Heart right ventricle (tissue), 16 donors: Measurements from ENCODE around the gene HDAC9. TPM values are rescaled to one million over a fixed set of nuclear protein-coding genes. Genes with fewer than 3 reads are reported as not detected.

ENCODE experiments used
- ATAC-seq, 8 donors: fragments of 200-7000 bp; cut with Tn5 transposase; one replicate each; pipeline ENCODE4 v1.9.1; 2020; ENCODE audit warnings: mild to moderate bottlenecking in 8 of 8, moderate library complexity in 8 of 8, moderate number of reproducible peaks in 1 of 8
- DNase-seq, 2 donors: peaks; one replicate each; pipeline ENCODE4 v3.0.0-alpha.2; 2020
- H3K27ac ChIP-seq, 10 donors: fragments of 200-600 bp; sonication (generic) in 2 of 10; one replicate each; pipeline versions ENCODE4 v1.5.0 to v1.8.0; 2020 to 2022; ENCODE audit warnings: mild to moderate bottlenecking in 3 of 10
- H3K27me3 ChIP-seq, 7 donors: fragments of 200-600 bp; one replicate each; pipeline ENCODE4 v1.8.0; 2021 to 2022; ENCODE audit warnings: mild to moderate bottlenecking in 2 of 7
- H3K36me3 ChIP-seq, 9 donors: fragments of 200-600 bp; sonication (generic) in 1 of 9; one replicate each; pipeline versions ENCODE4 v1.5.0 to v1.8.0; 2020 to 2022; ENCODE audit warnings: mild to moderate bottlenecking in 2 of 9
- H3K4me1 ChIP-seq, 9 donors: fragments of 200-600 bp; sonication (generic) in 1 of 9; one replicate each; pipeline versions ENCODE4 v1.5.0 to v1.8.0; 2020 to 2022; ENCODE audit warnings: mild to moderate bottlenecking in 4 of 9
- H3K4me3 ChIP-seq, 10 donors: fragments of 200-600 bp; sonication (generic) in 2 of 10; one replicate each; pipeline versions ENCODE4 v1.5.0 to v1.8.0; 2020 to 2022; ENCODE audit warnings: mild to moderate bottlenecking in 7 of 10, moderate library complexity in 2 of 10
- H3K9me3 ChIP-seq, 11 donors: fragments of 200-600 bp in 10 of 11; sonication (generic) in 2 of 11; one replicate each; pipeline versions ENCODE4 v1.5.0 to v1.8.0; 2013 to 2022; ENCODE audit warnings: mild to moderate bottlenecking in 2 of 11, control low read depth in 1 of 11, moderate library complexity in 1 of 11
- CTCF ChIP-seq, 9 donors: fragments of 200-600 bp; sonication (generic) in 2 of 9; IDR thresholded peaks; one replicate each; pipeline versions ENCODE4 v1.5.0 to v1.8.0; 2021 to 2022; ENCODE audit warnings: antibody characterized with exemption in 9 of 9, mild to moderate bottlenecking in 5 of 9, moderate library complexity in 1 of 9
- WGBS, 2 donors: extraction: QIAGEN DNeasy Blood & Tissue Kit; methylation state at CpG; one replicate each; pipeline ENCODE4 v1.1.7; 2013; ENCODE audit warnings: inconsistent platforms in 1 of 2; 5-methylcytosine and 5-hydroxymethylcytosine counted together
- intact Hi-C, 10 donors: fragments of 100-400 bp; cut with DNase I; formaldehyde crosslinking; loops; one replicate each; pipeline versions ENCODE4 v1.11.1 to v1.14.2; 2022
- polyA plus RNA-seq, 2 donors: library from polyadenylated mRNA; stranded (reverse); fragments of 200-250 nt; gene quantifications; one replicate each; pipeline ENCODE4 v1.2.3, GENCODE V29; 2013
- total RNA-seq, 10 donors: library from RNA; stranded (reverse); fragmentation: NEBNext Ultra II Directional in 3 of 10; extraction: Animal tissue kit (Norgen Biotek cat#: 25700) in 3 of 10; gene quantifications; one replicate each; pipeline versions ENCODE4 v1.2.1 to v1.2.4, GENCODE V29; 2021 to 2023
- donor health status: Arrhythmogenic right ventricular cardiomyopathy.
- donor health status: ischemic (EF 13 %, LVEDD 7.1; RV severe dilation, severe dysfunction).
- donor health status: healthy with polysubstance abuse.
- donor health status: DM: no; HTN: yes; CAD: no.
- donor health status: DM: no; HTN: no; CAD: no.
- donor health status: ischemic (EF 25% LVEDD 6.9; RV normal size, moderate dysfunction).
- donor health status: ischemic (EF 25% LVEDD 5.7; RV mildly dilated, moderate dysfunction).
- donor health status: healthy.
- donor health status: DM: yes; HTN: yes; CAD: no.
- donor health status: Ischemic cardiomyopathy.
- donor health status: ischemic (EF 35%, LVEDD 5.7; RV mildly dilated, moderate dysfunction).
- donor health status: nonischemic (EF 11% LVEDD 7.7; RV severe dilation, severe dysfunction).
- donor health status: DM: yes; HTN: yes; CAD: no.
- donor health status: PGD.
- donor health status: ischemic (EF 29% LVEDD 5.4; RV normal size, mild dysfunction).
- donor health status: nonischemic (EF 23%, LVEDD 6.1; RV moderate dilation, normal function).

Gene HDAC9
- total and polyA plus RNA-seq, 12 donors, result 1.9 to 66.1 (median 38.6) TPM

- TF ChIP-seq CTCF (IDR thresholded peaks at IDR 0.05), result no peak
- ATAC-seq (no peak), DNase-seq (no peak)
- Histone ChIP-seq H3K4me3 (no peak overlapping the region), H3K36me3 (no peaks in the 10 kb centered on the region), H3K4me1 (no peaks in the 10 kb centered on the region), H3K27ac (no peak overlapping the region), H3K9me3 (no peaks in the 10 kb centered on the region), H3K27me3 (no peaks in the 10 kb centered on the region)
- intact Hi-C loops, result no loop called here
- 88% methylated on average over 5 of the region's 5 CpGs for WGBS, 2 donors
These were observed 349.2 kb downstream of the HDAC9 start for GRCh38 chr7:18844735-18845134.

DNA sequence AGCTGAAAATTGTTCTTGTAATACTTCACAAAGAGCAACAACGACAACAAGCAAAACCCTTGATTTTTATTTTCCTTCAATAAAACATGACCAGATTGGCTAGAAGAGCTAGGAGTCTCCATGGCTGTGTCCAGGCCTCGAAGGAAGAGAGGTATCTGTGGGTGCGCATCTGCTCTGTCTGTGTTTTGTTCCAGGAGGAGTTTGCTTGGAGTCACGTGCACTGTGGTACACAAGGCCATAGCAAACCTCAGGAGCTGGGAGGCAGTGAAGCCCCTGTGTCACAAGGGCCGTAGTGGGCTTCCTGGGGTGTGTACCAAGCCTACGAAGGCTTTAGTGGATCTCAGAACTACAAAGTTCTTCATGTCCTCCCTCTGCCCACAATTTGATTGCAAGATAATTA is 350.2 kb downstream of the HDAC9 start:
- DNase-seq (no peak), ATAC-seq (no peak)
- no peak overlapping the region for H3K4me3 ChIP-seq
- no peaks in the 10 kb centered on the region for H3K27me3 ChIP-seq
- WGBS, 2 donors, result 93 to 96% methylated on average over 6 of the region's 6 CpGs
- no peak overlapping the region for H3K27ac ChIP-seq
- no peaks in the 10 kb centered on the region for H3K4me1 ChIP-seq
- intact Hi-C loops, result no loop called here
- H3K9me3 ChIP-seq, result no peaks in the 10 kb centered on the region
- TF ChIP-seq CTCF (IDR thresholded peaks at IDR 0.05), result no peak
- no peaks in the 10 kb centered on the region for H3K36me3 ChIP-seq

GRCh38 chr7:18846765-18847215 is 351.2 kb downstream of the HDAC9 start:
- no peak overlapping the region for H3K27ac ChIP-seq
- no peaks in the 10 kb centered on the region for H3K36me3 ChIP-seq
- no peak for DNase-seq
- no peak for ATAC-seq
- no peak for TF ChIP-seq CTCF (IDR thresholded peaks at IDR 0.05)
- no peak overlapping the region for H3K4me3 ChIP-seq
- no peaks in the 10 kb centered on the region for H3K27me3 ChIP-seq
- intact Hi-C loops, result no loop called here
- H3K9me3 ChIP-seq, result no peaks in the 10 kb centered on the region
- 84 to 86% methylated on average over 4 of the region's 4 CpGs for WGBS, 2 donors
- no peaks in the 10 kb centered on the region for H3K4me1 ChIP-seq

DNA sequence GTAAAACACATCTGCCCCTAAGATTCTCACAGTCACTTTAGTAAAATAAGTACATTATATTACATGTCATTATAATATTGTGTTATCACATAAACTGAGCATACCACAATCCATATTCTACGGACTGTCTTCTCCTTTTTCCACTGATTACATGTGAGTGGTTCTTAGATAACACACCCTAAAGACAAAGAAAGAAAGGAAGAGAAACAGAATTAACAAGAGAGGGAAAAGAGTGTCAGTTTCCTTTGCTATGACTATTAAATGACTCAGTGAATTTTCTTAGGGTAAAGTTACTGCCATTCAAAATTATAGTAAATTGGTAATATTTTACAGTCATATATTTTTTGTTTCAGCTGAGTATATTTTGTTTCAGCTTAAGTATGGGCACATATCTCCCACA is 353.6 kb downstream of the HDAC9 start:
- Histone ChIP-seq H3K9me3 (no peaks in the 10 kb centered on the region), H3K27ac (no peak overlapping the region), H3K4me3 (no peak overlapping the region), H3K4me1 (no peaks in the 10 kb centered on the region), H3K36me3 (no peaks in the 10 kb centered on the region), H3K27me3 (no peaks in the 10 kb centered on the region)
- intact Hi-C loops, result no loop called here
- no peak for ATAC-seq
- WGBS, 2 donors, result 64 to 75% methylated on average over 1 of the region's 1 CpG
- no peak for DNase-seq
- no peak for TF ChIP-seq CTCF (IDR thresholded peaks at IDR 0.05)

DNA sequence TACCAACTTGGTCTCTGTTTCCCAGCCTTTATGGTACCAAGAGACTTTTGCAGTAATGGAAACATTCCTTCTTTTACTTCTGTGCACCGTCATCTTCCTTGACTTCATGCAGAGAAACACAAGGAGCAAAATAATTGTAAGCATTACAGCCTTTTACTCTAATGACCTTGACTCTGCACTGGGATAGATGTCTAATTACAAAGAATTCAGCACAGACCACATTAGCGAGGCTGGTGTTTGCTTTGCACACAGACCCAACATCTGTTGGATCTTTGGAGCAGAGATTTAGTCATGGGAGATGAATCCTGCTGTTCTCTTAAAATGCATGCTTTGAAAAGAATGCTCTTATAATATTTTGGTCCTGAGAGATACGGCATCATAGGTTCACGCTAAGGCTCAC is 360.2 kb downstream of the HDAC9 start:
- WGBS, 2 donors, result 89 to 94% methylated on average over 4 of the region's 4 CpGs
- no peak for TF ChIP-seq CTCF (IDR thresholded peaks at IDR 0.05)
- Histone ChIP-seq H3K36me3 (no peaks in the 10 kb centered on the region), H3K4me3 (no peak overlapping the region), H3K27ac (no peak overlapping the region), H3K27me3 (no peaks in the 10 kb centered on the region), H3K4me1 (no peaks in the 10 kb centered on the region), H3K9me3 (no peaks in the 10 kb centered on the region)
- no peak for ATAC-seq
- intact Hi-C loops, result no loop called here
- DNase-seq, result no peak
